Measurements from ENCODE around the gene C8B.

Gene C8B

GRCh38 chr1:56910441-56910985 lies 55.3 kb downstream of the C8B start:
- H3K4me3 ChIP-seq (ENCODE audit: low read depth, low read length): no peak overlapping the region
- TF ChIP-seq, protein P1, sequence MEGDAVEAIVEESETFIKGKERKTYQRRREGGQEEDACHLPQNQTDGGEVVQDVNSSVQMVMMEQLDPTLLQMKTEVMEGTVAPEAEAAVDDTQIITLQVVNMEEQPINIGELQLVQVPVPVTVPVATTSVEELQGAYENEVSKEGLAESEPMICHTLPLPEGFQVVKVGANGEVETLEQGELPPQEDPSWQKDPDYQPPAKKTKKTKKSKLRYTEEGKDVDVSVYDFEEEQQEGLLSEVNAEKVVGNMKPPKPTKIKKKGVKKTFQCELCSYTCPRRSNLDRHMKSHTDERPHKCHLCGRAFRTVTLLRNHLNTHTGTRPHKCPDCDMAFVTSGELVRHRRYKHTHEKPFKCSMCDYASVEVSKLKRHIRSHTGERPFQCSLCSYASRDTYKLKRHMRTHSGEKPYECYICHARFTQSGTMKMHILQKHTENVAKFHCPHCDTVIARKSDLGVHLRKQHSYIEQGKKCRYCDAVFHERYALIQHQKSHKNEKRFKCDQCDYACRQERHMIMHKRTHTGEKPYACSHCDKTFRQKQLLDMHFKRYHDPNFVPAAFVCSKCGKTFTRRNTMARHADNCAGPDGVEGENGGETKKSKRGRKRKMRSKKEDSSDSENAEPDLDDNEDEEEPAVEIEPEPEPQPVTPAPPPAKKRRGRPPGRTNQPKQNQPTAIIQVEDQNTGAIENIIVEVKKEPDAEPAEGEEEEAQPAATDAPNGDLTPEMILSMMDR (IDR thresholded peaks at IDR 0.05; ENCODE audit: control insufficient read depth, extremely low read depth, insufficient read depth): no peak
- DNase-seq (ENCODE audit: low read depth): no peak

DNA sequence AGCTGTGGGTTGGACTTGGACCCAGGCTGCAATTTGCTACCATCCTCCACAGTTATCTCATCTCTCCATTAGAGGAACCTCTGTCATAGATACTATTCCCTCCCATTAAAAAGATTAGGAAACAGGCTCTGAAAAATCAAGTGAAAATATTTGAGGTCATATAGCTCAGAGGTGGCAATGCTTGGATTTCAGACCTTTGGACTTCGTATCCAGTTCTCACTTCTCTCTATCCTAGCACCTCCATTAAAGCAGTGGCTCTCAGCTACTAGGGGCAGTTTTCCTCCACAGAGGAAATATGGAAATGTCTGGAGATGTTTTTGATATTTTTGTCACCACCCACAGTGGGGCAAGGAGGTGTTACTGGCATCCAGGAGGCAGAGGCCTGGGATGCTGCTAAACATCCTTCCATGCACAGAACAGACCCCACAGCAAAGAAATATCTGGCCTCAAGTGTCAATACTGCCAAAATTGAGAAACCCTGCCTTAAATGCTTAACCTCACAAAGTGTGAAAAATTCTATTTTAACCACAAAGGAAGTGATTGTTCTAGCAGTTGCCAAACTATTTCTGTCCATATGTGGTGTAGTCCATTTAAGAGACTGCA lies 57.1 kb downstream of the C8B start:
- DNase-seq (ENCODE audit: low read depth): no peak
- TF ChIP-seq, protein P1 (IDR thresholded peaks at IDR 0.05; ENCODE audit: control insufficient read depth, extremely low read depth, insufficient read depth): no peak
- no peak overlapping the region for H3K4me3 ChIP-seq (ENCODE audit: low read depth, low read length)

DNA sequence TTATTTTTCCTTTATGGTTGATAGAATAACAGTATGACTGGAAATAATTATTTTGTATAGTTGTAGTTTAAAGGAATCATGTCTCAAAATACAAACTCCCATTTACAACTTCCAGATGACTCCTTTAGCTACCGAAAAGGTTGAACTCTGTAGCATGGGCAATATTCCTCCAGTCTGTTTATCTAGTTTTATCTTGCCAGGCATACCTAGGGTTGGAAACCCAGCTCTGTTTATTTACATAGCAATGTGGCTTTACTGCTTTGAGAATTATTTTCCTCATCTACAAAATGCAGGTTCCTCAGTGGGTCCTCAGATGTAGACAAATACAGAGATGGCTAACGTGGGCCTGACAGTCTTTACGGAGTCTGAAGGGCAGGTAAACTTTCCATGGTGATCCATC lies 60.1 kb downstream of the C8B start:
- TF ChIP-seq, protein P1 (IDR thresholded peaks at IDR 0.05; ENCODE audit: control insufficient read depth, extremely low read depth, insufficient read depth): no peak
- H3K4me3 ChIP-seq (ENCODE audit: low read depth, low read length): no peak overlapping the region
- DNase-seq (ENCODE audit: low read depth): no peak

- no peak for DNase-seq (ENCODE audit: low read depth)
- no peak overlapping the region for H3K4me3 ChIP-seq (ENCODE audit: low read depth, low read length)
- TF ChIP-seq, protein P1 (IDR thresholded peaks at IDR 0.05; ENCODE audit: control insufficient read depth, extremely low read depth, insufficient read depth): no peak
Measured at GRCh38 chr1:56904663-56905397, 61.0 kb downstream of the C8B start.

- TF ChIP-seq, protein P1 (IDR thresholded peaks at IDR 0.05; ENCODE audit: control insufficient read depth, extremely low read depth, insufficient read depth): no peak
- H3K4me3 ChIP-seq (ENCODE audit: low read depth, low read length): no peak overlapping the region
- DNase-seq (ENCODE audit: low read depth): no peak
Measured at GRCh38 chr1:56903778-56904177, 62.0 kb downstream of the C8B start.

- TF ChIP-seq, protein P1 (IDR thresholded peaks at IDR 0.05; ENCODE audit: control insufficient read depth, extremely low read depth, insufficient read depth): no peak
- no peak for DNase-seq (ENCODE audit: low read depth)
- no peak overlapping the region for H3K4me3 ChIP-seq (ENCODE audit: low read depth, low read length)
Measured at GRCh38 chr1:56901716-56902115, 64.1 kb downstream of the C8B start.

All from LNCaP clone FGC (cell line).